Measurements from ENCODE around the gene LRRC4C.

Gene LRRC4C

DNA sequence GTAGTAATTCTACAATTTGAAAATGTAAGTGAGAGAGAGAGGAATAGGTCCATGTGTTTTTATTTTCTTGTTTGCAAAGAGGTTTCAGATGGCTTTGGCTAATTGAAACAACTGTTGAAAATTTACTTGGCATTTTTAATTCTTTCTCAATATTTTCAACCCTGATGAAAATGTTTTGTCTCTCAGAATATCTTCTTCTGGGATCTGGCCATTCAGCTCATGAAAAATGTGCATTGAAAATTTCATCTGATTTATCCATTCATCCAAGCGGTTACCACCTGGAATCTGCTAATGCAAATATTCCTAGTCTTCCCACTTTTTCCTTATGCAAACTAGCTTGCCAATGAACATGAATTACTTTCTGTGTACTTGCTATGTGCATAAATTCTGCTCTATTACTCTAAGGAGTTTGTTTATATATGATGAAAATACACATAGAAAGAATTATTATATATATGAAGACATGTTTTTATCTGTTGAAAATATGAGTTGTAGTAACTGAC is 621.2 kb downstream of the LRRC4C start:
- no peak for DNase-seq

DNA sequence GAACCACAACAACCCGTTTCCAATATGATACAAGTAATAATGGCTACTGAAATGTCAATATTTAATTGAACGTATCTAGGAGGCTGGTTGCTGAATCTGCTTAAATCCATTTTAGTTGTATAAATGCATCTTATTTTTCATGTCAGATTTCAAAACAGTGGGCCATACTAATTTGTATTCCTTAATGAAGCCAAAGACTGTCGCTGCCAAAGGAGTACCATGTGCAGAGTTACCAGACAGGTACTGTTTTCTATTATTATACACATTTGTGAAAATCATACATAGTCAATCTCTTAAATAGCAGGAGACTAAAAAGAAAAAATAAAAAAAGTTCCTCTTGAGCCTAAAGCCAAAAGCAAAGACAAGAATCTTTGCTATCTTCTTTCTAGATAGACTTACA is 632.3 kb downstream of the LRRC4C start:
- no peak for DNase-seq

DNA sequence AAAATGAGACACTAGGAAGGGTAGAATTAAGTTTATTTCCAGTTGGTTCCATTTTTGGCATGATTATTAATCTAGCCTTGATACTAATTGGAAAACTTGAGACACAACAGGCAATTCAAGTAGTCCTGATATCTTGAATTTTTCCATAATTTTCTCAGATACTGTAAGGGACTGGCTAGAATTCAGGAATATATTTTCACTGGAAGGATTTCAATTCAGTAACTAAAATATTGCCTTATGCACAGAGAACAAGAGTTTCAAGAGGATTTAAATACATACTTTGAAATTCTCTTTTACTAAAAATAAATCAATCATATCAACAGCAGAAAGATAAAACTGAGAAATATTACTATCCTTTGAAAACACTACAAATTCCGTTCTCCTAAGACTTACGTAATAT is 632.9 kb downstream of the LRRC4C start:
- no peak for DNase-seq

DNA sequence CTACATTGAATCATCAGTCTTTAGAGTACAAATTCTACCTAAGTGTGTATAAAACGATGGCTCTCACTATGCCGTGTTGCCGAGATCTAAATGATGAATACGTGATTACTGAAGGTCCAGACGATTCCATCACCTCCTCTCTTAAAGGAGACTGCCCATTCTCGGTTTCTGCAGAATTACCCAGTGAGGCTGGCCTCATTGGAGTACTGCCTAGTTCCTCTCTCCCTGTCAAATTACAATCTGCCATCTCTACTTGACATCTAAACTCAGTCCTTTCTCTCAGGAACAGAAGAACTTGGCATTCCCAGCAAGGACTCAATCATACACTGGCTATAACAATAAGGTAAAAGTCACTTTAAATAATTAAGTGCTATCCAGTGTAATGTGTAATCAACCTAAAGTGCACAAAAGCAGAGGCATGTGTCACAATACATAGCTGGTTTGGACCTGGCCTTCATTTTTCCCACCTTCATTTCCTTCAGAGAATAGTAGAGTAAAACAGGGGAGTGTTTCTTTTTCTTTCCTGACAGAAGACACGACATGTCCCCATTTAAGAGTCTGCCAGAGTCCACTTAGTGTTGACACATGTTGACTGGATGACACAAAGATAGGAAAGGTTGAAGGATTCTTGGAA is 634.1 kb downstream of the LRRC4C start:
- no peak for DNase-seq

DNA sequence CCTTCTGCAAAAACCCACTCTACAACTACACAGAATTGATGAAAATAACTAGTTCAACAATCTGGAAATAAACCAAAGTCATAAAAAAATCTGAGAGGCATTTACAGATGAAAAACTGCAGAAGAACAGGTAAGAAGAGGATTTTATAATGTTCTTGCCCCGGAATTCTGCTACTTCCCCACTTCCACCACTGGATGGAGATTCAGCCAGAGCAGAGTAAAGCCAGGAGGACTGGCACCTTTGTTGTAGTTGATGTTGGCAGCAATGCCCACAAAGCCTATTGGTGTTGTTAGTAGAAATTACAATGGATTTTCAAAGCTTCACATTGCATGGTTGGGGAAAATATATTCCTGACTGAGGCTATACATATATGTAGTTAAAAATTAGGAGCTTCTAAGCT is 640.2 kb downstream of the LRRC4C start:
- no peak for DNase-seq

DNA sequence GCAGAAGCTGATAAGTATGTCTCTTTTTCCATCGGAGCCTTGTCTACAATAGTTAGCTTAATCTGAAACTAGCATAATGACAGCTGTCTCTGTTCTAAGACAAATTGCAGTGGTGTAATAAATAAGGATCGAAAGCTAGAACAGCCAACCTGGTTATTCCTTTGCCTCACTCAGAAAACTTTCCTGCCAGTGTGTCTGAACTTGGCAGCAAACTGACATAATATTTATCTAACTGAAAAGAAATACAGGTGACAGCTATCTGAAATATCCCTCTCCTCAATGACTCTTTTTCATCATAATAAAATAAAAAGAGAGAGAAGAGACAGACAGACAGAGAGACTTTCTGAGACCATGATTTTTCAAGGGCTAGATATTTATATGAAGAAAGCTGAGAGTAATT is 642.5 kb downstream of the LRRC4C start:
- no peak for DNase-seq

DNA sequence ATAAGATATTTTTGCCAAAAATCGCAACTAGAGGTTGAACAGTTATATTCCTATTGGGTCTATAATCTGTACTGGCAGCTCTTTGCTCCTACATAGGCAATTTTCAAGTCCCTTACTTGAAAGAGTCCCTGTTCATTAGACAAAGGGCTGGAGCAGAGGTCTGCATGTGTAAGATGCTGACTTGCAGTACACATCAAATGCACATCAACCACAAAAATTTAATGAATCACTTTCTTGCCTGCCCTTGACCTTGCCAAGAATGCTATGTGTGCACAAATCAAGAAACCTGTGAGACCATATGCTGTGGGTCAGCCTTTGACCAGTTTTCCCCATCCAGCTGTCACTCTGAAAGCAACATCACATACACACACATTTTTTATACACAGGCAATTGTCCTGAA is 661.5 kb downstream of the LRRC4C start:
- DNase-seq = no peak

DNA sequence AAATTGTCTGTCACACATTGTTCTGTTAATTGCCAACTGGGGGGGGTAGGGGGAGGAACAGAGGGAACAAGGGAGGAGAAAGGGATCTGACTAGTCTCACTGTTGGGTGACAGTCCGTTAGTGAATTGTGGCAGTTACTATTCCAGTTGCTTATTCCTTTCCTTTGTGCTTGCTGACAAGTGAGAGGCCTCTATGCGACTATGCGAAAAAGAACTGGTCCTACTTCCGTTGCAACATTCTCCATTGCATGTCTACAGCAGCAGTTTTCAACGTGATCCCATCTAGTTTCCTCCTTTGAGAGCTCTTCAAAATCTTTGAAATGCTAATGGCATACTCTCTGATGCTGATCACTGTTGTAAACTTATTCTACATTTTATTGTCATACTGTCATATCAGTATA is 672.2 kb downstream of the LRRC4C start:
- DNase-seq = no peak

DNA sequence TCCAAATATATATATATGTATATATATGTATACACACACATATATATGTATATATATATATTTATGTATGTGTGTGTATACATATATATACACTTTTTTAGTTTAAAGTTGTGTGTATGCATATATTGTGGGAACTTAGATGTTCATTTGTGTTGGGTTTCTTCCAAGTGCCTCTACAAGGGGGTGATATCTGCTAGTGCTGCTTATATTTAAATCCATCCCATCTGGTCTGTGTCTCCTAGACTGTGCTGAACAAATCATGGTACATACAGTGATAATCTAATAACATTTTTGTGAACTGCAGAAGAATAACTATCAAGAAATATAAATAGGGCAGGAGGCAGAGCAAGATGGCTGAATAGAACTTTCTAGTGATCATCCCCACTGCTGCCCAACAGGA is 696.4 kb downstream of the LRRC4C start:
- DNase-seq = no peak

DNA sequence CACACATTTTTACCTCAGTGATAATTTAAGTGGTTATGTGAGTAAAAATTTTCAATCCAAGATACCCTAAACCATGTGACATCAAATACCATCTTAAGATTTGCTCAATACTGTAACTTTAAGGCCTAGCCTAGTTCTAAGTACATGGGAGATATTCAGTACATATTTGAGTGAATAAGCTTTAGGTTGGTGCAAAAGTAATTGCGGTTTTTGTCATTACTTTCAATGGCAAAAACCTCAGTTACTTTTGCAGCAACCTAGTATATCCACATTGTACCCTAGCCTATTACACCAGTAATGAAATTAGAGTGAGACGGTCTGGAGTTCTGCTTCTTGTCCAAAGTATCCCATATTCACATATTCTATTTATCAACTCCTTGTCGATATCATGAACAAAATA is 700.1 kb downstream of the LRRC4C start:
- DNase-seq = no peak

DNA sequence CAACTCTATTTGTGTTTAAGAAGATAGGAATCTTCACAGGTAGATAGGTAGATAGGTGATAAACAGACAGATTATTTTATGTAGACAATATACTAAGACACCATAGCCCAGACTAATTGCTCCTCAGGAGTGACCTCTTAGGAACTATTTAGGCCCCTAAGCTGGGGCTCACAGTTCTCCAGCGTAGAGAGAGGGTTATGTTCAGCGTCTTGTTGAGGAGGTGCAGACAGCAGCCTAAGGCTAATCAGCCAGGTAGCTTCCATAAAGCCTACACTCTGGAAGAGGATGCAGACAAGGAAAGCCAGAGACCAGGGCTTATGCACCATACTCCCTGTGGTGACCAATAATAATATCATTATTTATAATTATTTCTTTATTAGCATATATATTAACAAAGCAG is 705.2 kb downstream of the LRRC4C start:
- DNase-seq = no peak

DNA sequence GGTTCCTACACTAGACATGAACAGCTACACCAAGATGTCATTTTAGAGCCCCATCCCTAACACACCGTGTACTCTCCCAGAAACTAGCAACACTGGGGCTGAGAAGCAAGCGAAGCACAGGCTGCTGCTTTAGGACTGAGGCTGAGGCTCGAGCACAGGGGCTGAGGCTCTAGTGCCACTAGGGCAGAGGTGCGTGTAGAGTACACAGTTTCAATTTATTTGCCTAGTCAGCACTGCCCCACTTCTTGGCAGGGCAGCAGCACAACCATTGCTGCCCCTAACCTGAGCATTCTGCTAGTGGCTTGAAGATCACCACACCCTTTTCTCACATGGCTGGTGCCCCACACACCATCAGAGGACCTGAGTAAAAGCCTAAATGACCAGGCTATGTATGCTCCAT is 713.2 kb downstream of the LRRC4C start:
- no peak for DNase-seq

DNA sequence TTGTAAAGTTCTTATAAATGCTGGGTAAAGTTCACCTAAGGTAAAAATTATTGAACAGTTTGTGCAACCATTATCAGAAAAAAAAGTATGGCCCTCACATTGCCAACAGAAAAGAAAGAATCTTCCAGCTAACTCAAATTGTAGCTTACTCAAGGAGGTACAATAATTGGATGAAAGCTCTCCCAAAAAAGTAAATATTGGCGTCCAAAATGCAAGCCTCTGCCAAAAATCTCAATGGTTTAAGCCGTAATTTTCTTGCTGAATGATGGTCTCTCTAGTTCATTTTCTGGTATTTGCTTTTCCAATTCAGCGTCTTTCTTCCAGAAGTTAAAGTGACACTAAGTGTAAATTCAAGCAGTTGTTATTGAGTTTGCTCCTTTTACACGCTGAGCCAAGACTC is 727.3 kb downstream of the LRRC4C start:
- no peak for DNase-seq

DNA sequence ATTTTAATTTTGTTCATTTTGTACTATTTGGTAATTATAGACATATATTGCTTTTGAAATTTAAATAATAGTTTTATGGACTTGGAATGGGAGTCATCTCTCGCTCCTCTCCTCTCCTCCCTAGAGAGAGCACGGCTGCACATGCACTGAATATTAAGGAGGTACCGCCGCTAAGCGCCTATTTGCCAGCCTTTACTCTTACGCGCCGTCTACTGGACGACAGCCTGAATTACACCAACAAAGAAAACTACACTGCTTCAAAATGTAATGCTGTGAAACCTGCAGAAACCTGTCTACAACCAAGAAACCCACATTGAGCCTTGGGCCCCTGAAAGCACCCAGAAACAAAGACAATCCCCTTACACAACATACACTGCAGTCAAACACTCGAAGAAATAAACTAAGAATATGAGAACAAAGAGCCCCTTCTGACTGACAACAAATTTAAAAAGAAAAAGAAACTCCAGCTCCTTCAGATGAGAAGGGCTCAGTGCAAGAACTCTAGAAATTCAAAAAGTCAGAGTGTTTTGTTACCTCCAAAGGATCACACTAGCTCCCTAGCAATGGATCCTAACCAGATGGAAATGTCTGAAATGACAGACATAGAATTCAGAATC is 737.2 kb downstream of the LRRC4C start:
- no peak for DNase-seq

DNA sequence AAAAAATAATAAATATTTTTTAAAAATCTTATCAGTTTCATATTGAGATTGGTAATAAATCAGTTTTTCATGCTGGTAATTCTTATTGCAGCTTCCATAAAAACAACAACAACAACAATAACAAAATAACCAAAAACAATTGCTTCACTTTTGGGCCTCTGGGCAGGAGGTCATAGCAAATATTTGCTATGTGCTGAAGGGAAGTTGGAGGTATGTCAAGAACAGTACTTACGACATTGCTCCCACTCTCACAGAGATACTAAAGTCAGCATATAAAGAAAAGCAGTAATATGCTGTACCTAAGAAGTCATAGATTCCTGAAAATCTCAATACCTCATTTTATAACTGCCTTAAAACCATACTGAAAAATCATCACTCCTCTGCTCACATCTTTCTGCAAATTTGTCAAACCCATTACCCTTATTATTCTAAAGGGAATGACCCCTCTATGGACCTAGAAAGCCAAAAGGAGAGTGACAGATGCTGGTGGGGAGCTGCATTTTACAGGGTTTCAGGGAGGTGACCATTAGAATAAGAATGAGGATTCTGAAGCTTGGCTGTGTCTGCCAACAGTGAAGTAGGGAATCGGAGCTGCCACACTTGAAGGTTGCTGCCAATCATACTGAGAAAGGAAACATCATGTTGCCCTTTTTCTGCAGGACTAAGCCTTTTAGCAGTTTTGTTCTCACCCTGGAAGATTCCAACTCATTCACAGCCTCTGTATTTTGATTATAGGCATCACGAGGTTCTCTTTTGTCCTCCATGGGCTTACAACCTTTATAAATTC is 742.9 kb downstream of the LRRC4C start:
- no peak for DNase-seq

DNA sequence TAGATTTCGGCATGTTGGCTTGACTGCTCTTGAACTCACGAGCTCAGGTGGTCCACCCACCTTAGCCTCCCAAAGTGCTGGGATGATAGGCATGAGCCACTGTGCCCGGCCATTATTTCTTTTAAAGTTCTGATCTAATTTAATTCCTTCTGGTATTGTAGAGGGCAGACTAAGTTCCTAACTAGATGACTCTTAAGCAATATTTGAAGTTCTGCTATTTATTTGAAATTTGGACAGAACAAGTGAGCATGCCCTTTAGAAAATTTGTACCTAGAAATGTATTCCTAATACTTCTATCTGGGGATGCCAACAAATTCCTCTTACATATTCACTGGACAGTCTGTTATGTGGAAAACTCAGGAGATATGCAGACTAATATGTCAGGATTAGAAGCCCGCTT is 746.4 kb downstream of the LRRC4C start:
- DNase-seq = no peak

DNA sequence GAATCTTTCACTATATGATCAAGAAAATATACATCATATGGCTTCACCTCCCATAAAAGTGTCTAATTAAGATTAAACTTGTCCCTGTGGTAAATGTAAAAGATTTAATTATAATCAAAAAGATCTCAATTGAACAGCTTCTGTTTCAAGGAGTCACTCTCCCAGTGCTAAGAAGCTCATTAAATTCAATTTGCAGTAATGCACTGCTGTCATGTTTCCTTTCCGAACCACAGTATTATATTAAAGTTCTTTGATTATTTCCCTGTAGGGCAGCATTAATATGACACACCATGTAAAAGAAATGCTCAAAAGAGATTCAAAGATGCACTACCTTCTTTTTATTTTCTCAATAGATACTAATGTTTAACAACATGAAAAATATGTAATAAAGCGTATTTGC is 758.4 kb downstream of the LRRC4C start:
- no peak for DNase-seq

DNA sequence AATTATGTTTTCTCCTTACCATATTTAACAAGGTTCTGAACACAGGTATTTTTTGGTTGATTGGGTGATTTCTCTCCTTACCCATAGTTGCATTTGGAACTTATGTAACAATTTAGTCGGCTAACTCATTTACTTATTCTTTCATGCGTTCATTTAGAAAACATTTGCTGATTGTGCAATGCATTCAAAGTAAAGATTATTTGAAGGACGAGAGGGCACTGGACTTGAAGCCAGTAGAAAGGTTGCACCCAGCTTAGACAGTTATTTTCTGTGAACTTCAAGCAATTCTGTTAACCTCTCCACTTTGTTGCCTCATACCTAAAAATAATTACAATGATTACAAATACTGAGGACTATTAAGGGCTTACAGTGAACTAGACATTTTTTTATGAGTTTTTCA is 769.6 kb downstream of the LRRC4C start:
- DNase-seq = no peak

DNA sequence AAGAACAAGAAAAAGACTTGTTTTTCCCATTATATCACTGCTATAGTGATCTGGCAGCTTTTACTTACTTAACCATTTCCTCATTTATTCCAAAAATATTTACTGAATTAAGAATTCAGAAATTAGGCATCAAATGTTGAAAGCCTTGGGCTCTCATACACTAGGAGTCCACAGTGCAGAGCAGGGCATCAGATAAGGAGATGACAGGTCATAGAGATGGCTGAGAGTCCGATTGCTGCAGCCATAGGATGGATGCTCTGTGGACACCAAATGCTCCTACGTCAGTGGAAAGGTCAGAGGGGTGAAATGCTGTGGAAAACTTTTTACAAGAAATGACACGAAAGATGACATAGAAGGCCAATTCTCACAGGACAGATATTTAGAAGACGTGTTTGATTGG is 771.1 kb downstream of the LRRC4C start:
- DNase-seq = no peak

DNA sequence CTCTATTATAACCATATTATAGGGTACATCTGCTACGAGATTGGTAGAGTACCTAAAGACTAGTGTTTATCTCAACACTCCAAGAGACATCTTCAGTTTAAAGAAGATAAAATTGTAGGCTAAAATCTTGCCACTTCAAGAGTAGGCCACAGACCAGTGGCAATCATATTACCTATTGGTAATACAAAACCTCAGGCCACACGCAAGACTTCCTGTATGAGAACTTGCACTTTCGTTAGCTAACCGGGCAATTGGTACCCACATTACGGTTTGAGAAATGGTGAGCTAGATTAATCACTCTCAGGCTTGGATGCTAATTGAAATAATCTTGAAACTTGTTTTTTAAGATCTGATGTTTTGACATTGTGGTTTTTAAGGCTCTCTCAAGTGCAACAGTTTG is 772.7 kb downstream of the LRRC4C start:
- no peak for DNase-seq

DNA sequence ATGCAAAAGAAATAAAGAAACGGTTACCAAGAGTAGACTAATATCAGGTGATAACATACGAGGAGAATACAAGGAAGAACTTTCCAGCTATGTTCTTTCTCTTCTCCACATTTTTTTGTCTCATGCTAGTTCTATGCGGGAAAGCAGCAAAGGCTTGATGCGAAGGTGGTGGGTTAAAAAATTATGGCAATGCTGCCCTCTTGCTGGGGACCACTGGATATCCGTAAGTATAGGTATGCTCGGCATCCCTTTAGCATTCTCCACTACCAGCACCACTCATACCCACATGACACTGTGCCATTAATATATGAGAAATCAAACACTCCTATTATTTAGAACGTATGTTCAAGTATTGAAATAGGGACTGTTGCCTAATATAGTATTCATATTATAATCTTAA is 776.4 kb downstream of the LRRC4C start:
- DNase-seq = no peak

DNA sequence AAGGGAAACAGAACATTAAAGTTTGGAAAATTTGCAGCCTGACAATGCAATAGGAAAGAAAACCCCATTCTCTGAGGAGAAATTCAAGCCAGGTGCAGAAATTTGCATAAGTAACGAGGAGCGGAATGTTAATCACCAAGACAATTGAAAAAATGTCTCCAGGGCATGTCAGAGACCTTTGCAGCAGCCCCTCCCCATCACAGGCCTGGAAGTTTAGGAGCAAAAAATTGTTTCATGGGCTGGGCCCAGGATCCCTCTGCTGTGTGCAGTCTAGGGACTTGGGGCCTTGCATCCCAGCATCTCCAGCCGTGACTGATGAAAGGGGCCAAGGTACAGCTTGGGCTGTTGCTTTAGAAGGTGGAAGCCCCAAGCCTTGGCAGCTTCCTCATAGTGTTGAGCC is 780.2 kb downstream of the LRRC4C start:
- no peak for DNase-seq

DNA sequence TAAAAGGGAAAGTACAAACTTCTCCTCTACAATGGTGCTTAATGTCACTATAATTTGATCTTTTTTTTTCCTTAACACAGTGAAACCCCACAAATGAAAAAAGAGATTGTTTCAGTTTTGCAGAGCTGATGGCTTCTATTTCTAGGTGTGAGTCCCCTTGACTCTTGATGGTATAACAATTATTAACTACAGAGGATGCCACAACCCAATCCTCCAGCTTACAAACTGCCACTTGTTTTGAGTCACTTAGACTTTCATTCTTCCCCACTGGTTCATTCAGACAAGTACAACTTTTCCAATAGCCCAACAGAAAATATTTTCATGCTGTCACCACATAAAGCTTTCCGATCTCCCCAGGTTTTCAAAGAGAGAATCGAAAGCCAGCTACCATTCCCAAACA is 812.2 kb downstream of the LRRC4C start:
- no peak for DNase-seq

DNA sequence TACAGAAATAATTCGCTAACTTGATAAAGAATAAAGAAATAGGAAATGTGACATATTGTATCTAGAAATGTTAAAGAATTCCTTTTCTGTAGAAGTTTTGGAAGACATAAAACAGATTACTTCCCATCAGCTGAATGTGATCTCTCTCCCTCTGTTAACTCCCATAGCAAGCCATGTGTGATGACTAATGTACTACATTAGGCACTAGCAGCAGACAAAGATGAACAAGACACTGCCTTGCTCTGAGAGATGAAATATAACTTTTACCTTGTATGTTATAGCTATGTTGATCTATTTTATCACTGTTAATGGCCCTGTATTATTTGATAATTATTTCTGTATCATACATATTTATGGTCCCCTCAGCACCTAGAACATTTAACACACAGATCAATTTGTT is 817.2 kb downstream of the LRRC4C start:
- no peak for DNase-seq
